HG03175 (cell line): ENCODE measurements around the gene TBX18.

Experiments used
- ATAC-seq: cut with Tn5 transposase; IDR thresholded peaks from one replicate; pipeline ENCODE4 v1.9.1; 2021; ENCODE audit warnings: mild to moderate bottlenecking, moderate library complexity; ENCODE audit not compliant: unreplicated experiment

Gene TBX18

DNA sequence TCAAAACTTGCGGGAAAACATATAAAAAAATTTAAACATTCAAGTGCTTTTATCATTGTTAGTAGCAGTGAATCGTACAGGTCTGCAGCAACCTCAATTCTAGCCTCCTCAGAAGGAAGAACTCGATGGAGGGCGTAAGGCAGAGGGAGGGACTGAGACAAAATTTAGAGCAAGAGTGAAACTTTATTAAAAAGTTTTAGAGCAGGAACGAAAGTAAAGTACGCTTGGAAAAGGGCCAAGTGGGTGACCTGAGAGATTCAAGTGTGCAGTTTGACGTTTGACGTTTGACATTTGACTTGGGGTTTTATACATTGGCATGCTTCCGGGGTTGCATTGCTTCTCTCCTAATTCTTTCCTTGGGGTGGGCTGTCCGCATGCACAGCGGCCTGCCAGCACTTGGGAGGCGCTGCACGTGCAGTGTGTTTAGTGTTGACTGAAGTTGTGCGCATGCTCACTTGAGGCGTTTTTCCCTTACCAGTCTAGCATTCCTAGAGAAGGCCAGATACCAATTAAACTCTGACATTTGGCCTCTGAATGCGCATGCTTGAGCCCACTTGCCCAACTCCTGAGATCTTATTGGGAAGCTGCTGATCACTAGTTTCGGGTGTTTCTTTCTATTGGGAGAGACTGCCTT lies 82.6 kb downstream of the TBX18 start:
- no peak for ATAC-seq

DNA sequence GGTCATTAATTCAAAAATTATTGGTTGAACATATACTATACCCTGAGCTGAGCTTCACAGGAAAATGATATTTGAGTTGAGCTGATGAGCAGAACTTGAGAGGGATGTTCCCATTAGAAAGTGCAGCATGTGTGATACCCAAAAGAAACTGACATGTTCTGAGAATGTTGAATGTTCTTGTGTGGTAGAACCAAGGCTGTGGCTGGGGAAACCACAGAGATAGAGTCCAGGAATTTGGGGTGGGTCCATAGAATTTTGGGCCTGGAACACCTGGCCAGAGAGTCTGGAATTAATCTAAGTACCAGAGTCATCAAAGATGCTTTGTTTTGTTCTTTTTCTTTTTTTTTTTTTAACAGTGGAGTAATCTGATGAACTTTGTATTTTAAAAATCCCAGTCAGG lies 88.7 kb downstream of the TBX18 start:
- no peak for ATAC-seq

- no peak for ATAC-seq
Observed at GRCh38 chr6:84674395-84674794, 90.0 kb downstream of the TBX18 start.

- ATAC-seq = no peak
Observed at GRCh38 chr6:84671183-84671582, 93.2 kb downstream of the TBX18 start.

DNA sequence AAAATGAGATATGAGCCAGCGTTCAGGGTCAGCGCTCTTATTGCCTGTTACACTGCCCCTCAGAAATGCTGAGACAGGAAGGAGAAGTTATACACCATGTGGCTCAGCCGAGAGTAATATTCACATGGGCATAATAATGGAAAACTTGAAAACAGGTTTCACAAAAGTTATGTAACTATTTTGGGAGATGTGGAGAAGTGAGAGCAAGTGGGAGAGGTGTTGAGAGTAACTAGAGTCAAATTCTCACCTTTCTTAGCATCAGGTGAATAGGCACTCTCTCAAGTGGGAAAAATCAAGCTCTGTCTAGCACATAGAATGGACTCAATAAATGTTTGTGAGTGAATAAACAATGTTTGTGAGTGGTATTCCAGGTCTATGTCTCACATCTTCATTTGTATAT lies 94.5 kb downstream of the TBX18 start:
- ATAC-seq = no peak

DNA sequence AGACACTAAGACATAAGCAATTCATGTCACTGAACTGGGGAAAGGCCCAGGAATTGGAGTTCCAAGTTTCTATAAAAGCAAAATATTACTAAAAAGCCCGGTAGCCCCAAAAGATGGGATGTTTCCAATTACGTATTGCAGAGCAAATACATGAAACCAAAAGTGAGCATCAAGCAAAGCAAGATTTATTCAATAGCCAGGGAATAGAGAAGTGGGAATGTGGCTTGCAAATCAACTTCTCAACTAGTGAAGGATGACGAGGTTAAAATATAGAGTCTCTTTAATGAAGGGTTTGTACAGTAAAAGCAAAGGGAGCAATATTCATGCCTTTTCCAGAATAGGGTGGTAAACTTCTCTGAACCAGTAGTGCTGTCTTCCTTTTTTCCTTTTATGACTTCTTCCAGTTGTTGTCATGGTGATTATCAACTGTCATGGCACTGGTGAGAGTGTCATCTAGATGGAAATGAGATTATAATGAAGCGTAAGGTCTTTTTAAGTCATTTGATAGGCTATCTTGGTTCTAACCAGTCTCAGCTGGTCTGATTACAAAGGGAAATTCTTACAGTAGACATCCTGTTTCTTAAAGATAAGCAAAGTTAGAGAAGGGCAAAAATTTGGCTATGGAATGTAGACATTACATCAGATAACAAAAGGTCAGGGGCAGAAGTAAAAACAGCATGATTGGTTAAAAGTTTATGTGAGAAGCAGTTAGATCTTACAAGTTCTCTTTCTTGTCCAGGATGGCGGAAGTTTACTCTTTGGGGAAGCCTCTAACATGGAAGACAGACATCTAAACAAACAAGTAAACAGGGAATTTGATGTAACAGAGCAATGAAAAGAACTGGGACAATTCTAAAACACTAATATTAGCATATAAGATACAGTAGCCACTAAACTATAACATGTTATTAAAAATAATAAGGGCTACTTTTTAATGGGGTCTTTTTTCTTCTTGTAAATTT lies 96.9 kb downstream of the TBX18 start:
- ATAC-seq = no peak

GRCh38 chr6:84665401-84665800 lies 99.0 kb downstream of the TBX18 start:
- ATAC-seq = no peak

DNA sequence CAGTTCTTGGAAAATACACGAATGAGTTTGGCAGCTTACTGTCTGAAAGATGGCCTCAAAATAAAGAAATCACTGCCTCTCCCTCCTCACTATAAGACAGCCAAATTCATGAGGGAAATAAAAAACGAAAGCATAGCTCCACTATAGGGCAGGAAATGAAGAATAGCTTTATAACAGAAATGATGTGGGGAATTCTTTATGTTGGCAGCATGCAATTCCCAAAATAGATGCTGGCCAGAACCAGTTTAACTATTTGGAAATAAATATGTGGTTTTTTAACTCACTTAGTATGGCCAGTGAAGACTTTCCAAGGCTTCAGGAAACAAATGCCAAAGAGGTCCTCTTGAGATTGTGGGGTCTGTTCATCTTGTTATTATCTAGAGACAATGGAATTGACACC lies 100.5 kb downstream of the TBX18 start:
- ATAC-seq = no peak

DNA sequence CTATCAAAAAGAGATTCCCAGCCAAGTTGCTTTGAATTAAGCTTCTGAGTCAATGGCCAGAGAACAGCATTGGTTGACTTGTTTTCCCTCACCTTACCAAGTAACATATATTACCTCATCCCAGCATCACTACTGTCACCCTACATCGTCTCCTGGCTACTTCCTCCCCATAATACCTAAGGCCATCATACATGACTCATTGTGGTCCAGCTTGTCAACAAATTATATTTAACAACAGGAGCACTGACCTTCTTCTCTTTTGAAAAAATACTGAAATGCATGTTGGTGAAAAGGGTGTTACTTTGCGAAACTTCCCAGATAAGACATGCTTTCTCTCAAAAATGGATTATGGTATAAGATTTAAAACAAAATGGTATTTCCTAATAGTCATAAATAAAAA lies 106.9 kb downstream of the TBX18 start:
- no peak for ATAC-seq

GRCh38 chr6:84657025-84657424 lies 107.4 kb downstream of the TBX18 start:
- no peak for ATAC-seq

- no peak for ATAC-seq
Observed at GRCh38 chr6:84653027-84653551, 111.3 kb downstream of the TBX18 start.

GRCh38 chr6:84652356-84653026 lies 111.9 kb downstream of the TBX18 start:
- no peak for ATAC-seq

GRCh38 chr6:84651583-84651982 lies 112.8 kb downstream of the TBX18 start:
- no peak for ATAC-seq

DNA sequence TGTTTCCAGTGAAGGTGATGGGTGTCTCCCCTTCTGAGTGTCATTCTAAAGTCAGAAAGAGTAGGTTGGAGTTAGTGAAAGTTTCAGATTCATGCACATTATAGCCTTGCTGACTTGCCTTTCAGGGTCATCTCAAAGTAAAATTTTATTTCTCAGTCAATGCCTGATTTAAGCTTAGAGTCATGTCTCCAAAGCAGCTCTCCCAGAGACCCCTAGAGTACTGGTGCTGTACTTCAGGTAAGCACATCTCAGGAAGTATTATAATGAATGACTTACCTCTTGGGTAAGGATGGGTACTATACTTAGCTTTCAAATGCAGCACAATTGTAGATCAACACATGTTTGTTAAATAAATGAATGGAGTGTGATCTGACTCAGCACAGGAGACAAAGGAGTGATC lies 116.0 kb downstream of the TBX18 start:
- ATAC-seq = no peak

DNA sequence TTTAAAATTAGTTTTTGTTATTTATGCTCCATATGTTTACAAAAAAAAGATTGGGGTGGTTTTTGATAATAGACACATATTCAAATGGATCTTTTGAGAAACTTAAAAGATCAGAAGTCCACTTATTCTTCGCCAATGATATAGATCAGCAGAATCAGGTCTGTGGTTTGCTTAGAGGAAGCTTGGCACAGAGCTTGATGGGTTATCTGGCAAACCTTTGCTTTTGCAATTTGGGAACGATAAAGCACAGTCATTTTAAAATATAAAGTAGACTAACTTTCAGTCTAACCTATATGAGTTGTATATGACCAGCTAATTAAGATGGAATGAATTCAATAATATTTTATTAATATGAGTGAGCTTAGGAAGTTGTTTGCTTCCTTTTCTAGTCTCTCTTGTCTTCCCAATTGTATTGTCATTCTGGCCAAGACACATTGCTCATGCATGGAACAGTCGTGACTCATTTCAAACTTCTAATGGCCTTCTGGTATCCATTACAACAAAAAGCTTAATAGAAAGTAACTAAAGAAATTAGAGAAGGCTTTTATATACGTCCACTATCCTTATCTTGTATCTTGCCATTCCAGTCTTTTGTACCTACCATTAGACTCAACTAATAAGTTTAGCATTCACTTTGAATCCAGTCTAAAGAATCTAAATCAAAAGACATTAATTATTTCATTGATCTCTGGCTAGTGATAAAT lies 118.7 kb downstream of the TBX18 start:
- ATAC-seq = no peak

- no peak for ATAC-seq
Observed at GRCh38 chr6:84645000-84645399, 119.4 kb downstream of the TBX18 start.

GRCh38 chr6:84643778-84644177 lies 120.6 kb downstream of the TBX18 start:
- no peak for ATAC-seq

GRCh38 chr6:84641076-84641475 lies 123.3 kb downstream of the TBX18 start:
- no peak for ATAC-seq

GRCh38 chr6:84639396-84639795 lies 125.0 kb downstream of the TBX18 start:
- no peak for ATAC-seq

- no peak for ATAC-seq
Observed at GRCh38 chr6:84638286-84638685, 126.1 kb downstream of the TBX18 start.
